ENCODE measurements around the gene MCTP1. TPM values are rescaled to one million over a fixed set of nuclear protein-coding genes. Genes with fewer than 3 reads are reported as not detected.

The MCTP1 gene
- total RNA-seq, 4 donors from 2014 or later: 5.7 to 33.5 (median 17.4) TPM

GRCh38 chr5:94782383-94782782, 502.5 kb downstream of the MCTP1 start:
- Histone ChIP-seq H3K4me3 (replicated peaks in 1 of 3) (no peak overlapping the region), H3K36me3 (no peaks in the 10 kb centered on the region), H3K27me3 (no peaks in the 10 kb centered on the region), H3K27ac (no peak overlapping the region), H3K9me3 (no peaks in the 10 kb centered on the region), H3K4me1 (no peaks in the 10 kb centered on the region)
- DNase-seq: no peak
- intact Hi-C loops (cut with DNase I): no loop called here
- no peak for TF ChIP-seq POLR2A (IDR thresholded peaks at IDR 0.05)
- TF ChIP-seq, protein P1, sequence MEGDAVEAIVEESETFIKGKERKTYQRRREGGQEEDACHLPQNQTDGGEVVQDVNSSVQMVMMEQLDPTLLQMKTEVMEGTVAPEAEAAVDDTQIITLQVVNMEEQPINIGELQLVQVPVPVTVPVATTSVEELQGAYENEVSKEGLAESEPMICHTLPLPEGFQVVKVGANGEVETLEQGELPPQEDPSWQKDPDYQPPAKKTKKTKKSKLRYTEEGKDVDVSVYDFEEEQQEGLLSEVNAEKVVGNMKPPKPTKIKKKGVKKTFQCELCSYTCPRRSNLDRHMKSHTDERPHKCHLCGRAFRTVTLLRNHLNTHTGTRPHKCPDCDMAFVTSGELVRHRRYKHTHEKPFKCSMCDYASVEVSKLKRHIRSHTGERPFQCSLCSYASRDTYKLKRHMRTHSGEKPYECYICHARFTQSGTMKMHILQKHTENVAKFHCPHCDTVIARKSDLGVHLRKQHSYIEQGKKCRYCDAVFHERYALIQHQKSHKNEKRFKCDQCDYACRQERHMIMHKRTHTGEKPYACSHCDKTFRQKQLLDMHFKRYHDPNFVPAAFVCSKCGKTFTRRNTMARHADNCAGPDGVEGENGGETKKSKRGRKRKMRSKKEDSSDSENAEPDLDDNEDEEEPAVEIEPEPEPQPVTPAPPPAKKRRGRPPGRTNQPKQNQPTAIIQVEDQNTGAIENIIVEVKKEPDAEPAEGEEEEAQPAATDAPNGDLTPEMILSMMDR (IDR thresholded peaks at IDR 0.05): no peak
- WGBS, 2 donors: 73 to 84% methylated on average over 3 of the region's 3 CpGs

GRCh38 chr5:94779684-94780083, 505.2 kb downstream of the MCTP1 start:
- no peaks in the 10 kb centered on the region for H3K4me1 ChIP-seq
- no peaks in the 10 kb centered on the region for H3K9me3 ChIP-seq
- TF ChIP-seq POLR2A (IDR thresholded peaks at IDR 0.05): no peak
- DNase-seq: no peak
- H3K27me3 ChIP-seq: no peaks in the 10 kb centered on the region
- no peak overlapping the region for H3K27ac ChIP-seq
- no peak overlapping the region for H3K4me3 ChIP-seq (replicated peaks in 1 of 3)
- 91 to 92% methylated on average over 1 of the region's 1 CpG for WGBS, 2 donors
- H3K36me3 ChIP-seq: no peaks in the 10 kb centered on the region
- intact Hi-C loops (cut with DNase I): no loop called here

- H3K36me3 ChIP-seq: no peaks in the 10 kb centered on the region
- DNase-seq: no peak
- no peaks in the 10 kb centered on the region for H3K9me3 ChIP-seq
- no peak overlapping the region for H3K4me3 ChIP-seq (replicated peaks in 1 of 3)
- no peak overlapping the region for H3K27ac ChIP-seq
- WGBS, 2 donors: 75 to 91% methylated on average over 3 of the region's 3 CpGs
- intact Hi-C loops (cut with DNase I): no loop called here
- TF ChIP-seq, protein P1 (IDR thresholded peaks at IDR 0.05): no peak
- TF ChIP-seq POLR2A (IDR thresholded peaks at IDR 0.05): no peak
- no peaks in the 10 kb centered on the region for H3K4me1 ChIP-seq
- no peaks in the 10 kb centered on the region for H3K27me3 ChIP-seq
Observed at GRCh38 chr5:94778732-94779131, 506.2 kb downstream of the MCTP1 start.

DNA sequence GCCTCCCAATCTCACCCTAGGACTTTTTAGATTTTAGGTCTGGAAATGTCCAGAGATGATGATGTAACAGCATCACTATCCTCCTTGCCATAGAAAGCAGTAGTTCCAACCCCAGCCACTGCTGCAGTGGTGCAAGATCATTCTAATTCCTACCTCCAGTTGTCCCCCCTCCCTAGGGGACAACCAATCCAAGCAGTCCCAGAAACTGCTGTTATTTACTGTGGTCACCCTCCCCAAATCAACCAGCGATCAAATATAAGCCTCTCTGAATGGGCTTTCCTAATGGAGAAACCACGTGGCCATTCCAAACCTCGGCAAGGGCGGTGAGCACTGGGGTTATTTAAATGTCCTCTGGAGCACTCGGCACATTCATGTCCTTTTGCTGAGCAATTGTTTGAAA, 506.6 kb downstream of the MCTP1 start:
- H3K9me3 ChIP-seq: no peaks in the 10 kb centered on the region
- no peaks in the 10 kb centered on the region for H3K4me1 ChIP-seq
- intact Hi-C loops (cut with DNase I): no loop called here
- no peaks in the 10 kb centered on the region for H3K27me3 ChIP-seq
- no peak overlapping the region for H3K27ac ChIP-seq
- DNase-seq: no peak
- no peaks in the 10 kb centered on the region for H3K36me3 ChIP-seq
- TF ChIP-seq, protein P1 (IDR thresholded peaks at IDR 0.05): no peak
- TF ChIP-seq POLR2A (IDR thresholded peaks at IDR 0.05): no peak
- 87 to 89% methylated on average over 5 of the region's 5 CpGs for WGBS, 2 donors
- H3K4me3 ChIP-seq (replicated peaks in 1 of 3): no peak overlapping the region

GRCh38 chr5:94777056-94777880, 507.6 kb downstream of the MCTP1 start:
- H3K27ac ChIP-seq: no peak overlapping the region

More at GRCh38 chr5:94777056-94777880, 507.6 kb downstream of the MCTP1 start:
- WGBS, 2 donors: 89 to 91% methylated on average over 5 of the region's 5 CpGs
- Histone ChIP-seq H3K4me3 (replicated peaks in 1 of 3) (no peak overlapping the region), H3K4me1 (no peaks in the 10 kb centered on the region), H3K9me3 (no peaks in the 10 kb centered on the region), H3K36me3 (no peaks in the 10 kb centered on the region), H3K27me3 (no peaks in the 10 kb centered on the region)
- no peak for TF ChIP-seq POLR2A (IDR thresholded peaks at IDR 0.05)
- TF ChIP-seq, protein P1 (IDR thresholded peaks at IDR 0.05): no peak
- intact Hi-C loops (cut with DNase I): no loop called here
- DNase-seq: no peak
